GM18517 (cell line): ENCODE results near the gene OXNAD1.
"Not testable (repeated sequence)": the region's sequence is repeated elsewhere in the genome, so short reads cannot be mapped to it uniquely, and the experiment has no call there.

Experiments used
- ATAC-seq: cut with Tn5 transposase; IDR thresholded peaks from one replicate; pipeline ENCODE4 v1.9.1; 2021; ENCODE audit warnings: mild to moderate bottlenecking, moderate library complexity; ENCODE audit not compliant: unreplicated experiment

The OXNAD1 gene

GRCh38 chr3:16303037-16303575 is 38.1 kb downstream of the OXNAD1 start:
- ATAC-seq, result no peak

GRCh38 chr3:16304061-16305010 is 39.3 kb downstream of the OXNAD1 start:
- no peak for ATAC-seq

- no peak for ATAC-seq
Measured at GRCh38 chr3:16305111-16305541, 40.1 kb downstream of the OXNAD1 start.

GRCh38 chr3:16307832-16308531 is 43.0 kb downstream of the OXNAD1 start:
- ATAC-seq, result no peak

GRCh38 chr3:16308727-16309126 is 43.7 kb downstream of the OXNAD1 start:
- no peak for ATAC-seq

- peak; percentile 96 for ATAC-seq
Measured at GRCh38 chr3:16309558-16309957, 44.5 kb downstream of the OXNAD1 start.

GRCh38 chr3:16310486-16310885 is 45.5 kb downstream of the OXNAD1 start:
- not testable (repeated sequence) for ATAC-seq

- ATAC-seq, result peak; percentile 44
Measured at GRCh38 chr3:16311960-16312451, 47.0 kb downstream of the OXNAD1 start.

GRCh38 chr3:16313886-16314645 is 49.1 kb downstream of the OXNAD1 start:
- no peak for ATAC-seq

GRCh38 chr3:16315623-16316022 is 50.6 kb downstream of the OXNAD1 start:
- no peak for ATAC-seq

GRCh38 chr3:16316396-16316795 is 51.4 kb downstream of the OXNAD1 start:
- ATAC-seq, result no peak

GRCh38 chr3:16316847-16317560 is 52.0 kb downstream of the OXNAD1 start:
- ATAC-seq, result no peak

- no peak for ATAC-seq
Measured at GRCh38 chr3:16317561-16317945, 52.5 kb downstream of the OXNAD1 start.

- no peak for ATAC-seq
Measured at GRCh38 chr3:16318176-16318575, 53.2 kb downstream of the OXNAD1 start.

- ATAC-seq, result no peak
Measured at GRCh38 chr3:16319307-16319706, 54.3 kb downstream of the OXNAD1 start.

- ATAC-seq, result no peak
Measured at GRCh38 chr3:16319723-16320122, 54.7 kb downstream of the OXNAD1 start.

GRCh38 chr3:16320711-16321110 is 55.7 kb downstream of the OXNAD1 start:
- no peak for ATAC-seq

- no peak for ATAC-seq
Measured at GRCh38 chr3:16322189-16322588, 57.2 kb downstream of the OXNAD1 start.

GRCh38 chr3:16323737-16324136 is 58.7 kb downstream of the OXNAD1 start:
- ATAC-seq, result no peak

GRCh38 chr3:16325850-16326249 is 60.8 kb downstream of the OXNAD1 start:
- ATAC-seq, result no peak
